Brain pericyte (primary cell): ENCODE measurements around the gene CYP19A1.
"Not testable (repeated sequence)": the region's sequence is repeated elsewhere in the genome, so short reads cannot be mapped to it uniquely, and the experiment has no call there.

Experiments used
- DNase-seq: peaks from one replicate; pipeline ENCODE4 v3.0.0-alpha.2; 2012; ENCODE audit warnings: low read depth, low spot score

Gene CYP19A1

GRCh38 chr15:51212909-51213308, 125.5 kb downstream of the CYP19A1 start:
- DNase-seq, result no peak

- no peak for DNase-seq
Observed at GRCh38 chr15:51212239-51212638, 126.2 kb downstream of the CYP19A1 start.

GRCh38 chr15:51205050-51205975, 133.1 kb downstream of the CYP19A1 start:
- no peak for DNase-seq

- no peak for DNase-seq
Observed at GRCh38 chr15:51203797-51204196, 134.6 kb downstream of the CYP19A1 start.

- no peak for DNase-seq
Observed at GRCh38 chr15:51202783-51203182, 135.6 kb downstream of the CYP19A1 start.

GRCh38 chr15:51201581-51201980, 136.8 kb downstream of the CYP19A1 start:
- no peak for DNase-seq

GRCh38 chr15:51200792-51201191, 137.6 kb downstream of the CYP19A1 start:
- DNase-seq, result no peak

- DNase-seq, result no peak
Observed at GRCh38 chr15:51199541-51199940, 138.9 kb downstream of the CYP19A1 start.

- DNase-seq, result no peak
Observed at GRCh38 chr15:51198701-51199232, 139.6 kb downstream of the CYP19A1 start.

- DNase-seq, result no peak
Observed at GRCh38 chr15:51195459-51195858, 142.9 kb downstream of the CYP19A1 start.

GRCh38 chr15:51193979-51194378, 144.4 kb downstream of the CYP19A1 start:
- DNase-seq, result no peak

- DNase-seq, result peak; percentile 86
Observed at GRCh38 chr15:51193526-51193925, 144.9 kb downstream of the CYP19A1 start.

- DNase-seq, result peak; percentile 71
Observed at GRCh38 chr15:51192521-51193280, 145.7 kb downstream of the CYP19A1 start.

- DNase-seq, result no peak
Observed at GRCh38 chr15:51191766-51192165, 146.6 kb downstream of the CYP19A1 start.

GRCh38 chr15:51191072-51191670, 147.2 kb downstream of the CYP19A1 start:
- DNase-seq, result no peak

GRCh38 chr15:51190424-51191068, 147.8 kb downstream of the CYP19A1 start:
- no peak for DNase-seq

- DNase-seq, result no peak
Observed at GRCh38 chr15:51189669-51190385, 148.6 kb downstream of the CYP19A1 start.

- not testable (repeated sequence) for DNase-seq
Observed at GRCh38 chr15:51188791-51189190, 149.6 kb downstream of the CYP19A1 start.

- no peak for DNase-seq
Observed at GRCh38 chr15:51186891-51187290, 151.5 kb downstream of the CYP19A1 start.

GRCh38 chr15:51186181-51186705, 152.2 kb downstream of the CYP19A1 start:
- DNase-seq, result no peak
